HFF-Myc (cell line): Measurements from ENCODE around the gene CREB3L2.

ENCODE experiments used
- DNase-seq: peaks from one replicate; pipeline ENCODE4 v3.0.0-alpha.2; 2011; ENCODE audit warnings: low read depth; ENCODE audit errors: extremely low read depth
- H3K4me3 ChIP-seq: replicated peaks from 2 replicates; pipeline ENCODE4 v1.5.1; 2011; ENCODE audit warnings: low read depth, mild to moderate bottlenecking, control low read depth, low read length
- TF ChIP-seq, protein P1 (sequence below): IDR thresholded peaks from 2 replicates; pipeline ENCODE4 v1.5.1; 2012; ENCODE audit warnings: mild to moderate bottlenecking, low read depth, low read length, control low read depth; ENCODE audit errors: missing control alignments

CREB3L2 gene

DNA sequence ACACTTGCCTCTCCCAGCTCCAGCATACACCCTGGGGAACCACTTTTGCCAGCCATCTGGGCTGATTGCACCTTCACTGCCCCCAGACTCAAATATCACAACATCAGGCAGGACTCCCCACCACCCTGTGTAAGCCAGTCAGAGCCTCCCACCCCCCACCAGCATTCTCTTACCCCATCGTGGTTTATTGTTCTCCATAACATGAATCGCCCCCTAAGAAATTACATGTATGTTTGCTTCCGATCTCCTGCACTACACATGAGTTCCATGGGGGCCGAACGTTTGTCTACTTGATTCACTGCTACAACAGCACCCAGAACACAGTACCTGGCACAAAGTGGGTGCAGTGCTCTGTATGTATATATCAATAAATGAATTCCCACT is 39.4 kb downstream of the CREB3L2 start:
- TF ChIP-seq, protein P1, sequence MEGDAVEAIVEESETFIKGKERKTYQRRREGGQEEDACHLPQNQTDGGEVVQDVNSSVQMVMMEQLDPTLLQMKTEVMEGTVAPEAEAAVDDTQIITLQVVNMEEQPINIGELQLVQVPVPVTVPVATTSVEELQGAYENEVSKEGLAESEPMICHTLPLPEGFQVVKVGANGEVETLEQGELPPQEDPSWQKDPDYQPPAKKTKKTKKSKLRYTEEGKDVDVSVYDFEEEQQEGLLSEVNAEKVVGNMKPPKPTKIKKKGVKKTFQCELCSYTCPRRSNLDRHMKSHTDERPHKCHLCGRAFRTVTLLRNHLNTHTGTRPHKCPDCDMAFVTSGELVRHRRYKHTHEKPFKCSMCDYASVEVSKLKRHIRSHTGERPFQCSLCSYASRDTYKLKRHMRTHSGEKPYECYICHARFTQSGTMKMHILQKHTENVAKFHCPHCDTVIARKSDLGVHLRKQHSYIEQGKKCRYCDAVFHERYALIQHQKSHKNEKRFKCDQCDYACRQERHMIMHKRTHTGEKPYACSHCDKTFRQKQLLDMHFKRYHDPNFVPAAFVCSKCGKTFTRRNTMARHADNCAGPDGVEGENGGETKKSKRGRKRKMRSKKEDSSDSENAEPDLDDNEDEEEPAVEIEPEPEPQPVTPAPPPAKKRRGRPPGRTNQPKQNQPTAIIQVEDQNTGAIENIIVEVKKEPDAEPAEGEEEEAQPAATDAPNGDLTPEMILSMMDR: no peak
- no peak for DNase-seq
- H3K4me3 ChIP-seq: no peak overlapping the region

DNA sequence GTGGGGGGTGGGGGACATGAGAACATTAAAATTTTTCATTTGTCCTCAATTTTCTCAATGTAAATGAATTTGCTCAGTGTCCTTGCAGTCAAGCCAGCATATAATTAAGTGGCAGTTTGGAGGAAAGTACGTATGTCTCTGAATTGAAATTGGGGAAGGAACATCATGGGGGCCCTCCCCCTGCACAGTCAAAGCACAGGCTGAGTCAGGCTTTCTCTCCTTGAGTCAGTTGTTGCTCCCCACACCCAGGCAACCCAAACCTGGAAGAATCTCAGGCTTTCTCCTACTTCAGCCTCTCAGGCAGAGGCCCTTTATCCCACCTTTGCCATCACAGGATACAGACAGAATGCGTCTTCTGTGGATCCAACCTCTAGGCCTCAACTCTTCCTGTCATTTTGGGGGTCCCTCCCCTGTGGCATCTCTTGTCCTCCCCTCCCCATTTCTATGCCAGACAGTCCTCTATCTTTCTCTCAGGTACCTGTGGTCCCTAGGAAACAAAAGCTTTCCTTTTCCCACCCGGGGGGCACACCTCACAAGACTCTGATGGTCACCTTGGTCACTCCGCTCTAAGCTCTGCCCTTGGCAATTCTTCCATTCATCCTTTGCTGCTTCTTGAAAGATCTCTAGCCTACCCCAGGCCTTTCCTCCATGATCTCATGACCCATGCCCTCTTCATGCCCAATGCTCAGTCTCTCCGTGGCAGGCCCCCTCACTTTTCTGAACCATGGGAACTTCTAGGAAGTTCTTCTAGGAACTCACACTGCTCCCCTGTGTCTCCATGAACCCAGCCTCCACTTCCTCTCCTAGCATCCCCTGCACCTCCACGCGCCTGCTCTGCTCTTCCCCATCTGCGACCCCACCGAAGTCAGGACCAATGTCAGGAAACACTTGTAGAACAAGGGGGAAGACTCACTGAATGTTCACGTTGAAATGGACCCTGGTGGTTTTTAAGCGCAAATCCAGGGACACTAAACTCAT is 40.4 kb downstream of the CREB3L2 start:
- H3K4me3 ChIP-seq: no peak overlapping the region
- TF ChIP-seq, protein P1: no peak
- no peak for DNase-seq

DNA sequence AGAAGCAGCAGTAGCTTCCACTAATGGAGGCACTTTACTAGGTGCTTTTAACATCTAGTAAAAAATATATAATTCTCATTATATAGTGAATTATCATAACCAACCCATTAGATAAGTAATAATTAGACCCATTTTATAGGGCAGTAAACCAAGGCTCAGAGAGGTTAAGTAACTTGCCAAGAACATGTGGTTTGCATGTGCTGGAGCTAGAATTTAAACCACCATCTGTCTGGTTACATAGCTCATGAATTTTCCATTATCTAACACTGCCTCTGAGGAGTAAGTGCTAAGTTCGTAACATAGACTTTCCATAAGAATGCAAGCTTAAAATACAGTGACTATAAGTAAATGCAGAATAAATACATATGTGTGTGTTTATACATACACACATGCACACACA is 41.9 kb downstream of the CREB3L2 start:
- H3K4me3 ChIP-seq: no peak overlapping the region
- TF ChIP-seq, protein P1: no peak
- no peak for DNase-seq

DNA sequence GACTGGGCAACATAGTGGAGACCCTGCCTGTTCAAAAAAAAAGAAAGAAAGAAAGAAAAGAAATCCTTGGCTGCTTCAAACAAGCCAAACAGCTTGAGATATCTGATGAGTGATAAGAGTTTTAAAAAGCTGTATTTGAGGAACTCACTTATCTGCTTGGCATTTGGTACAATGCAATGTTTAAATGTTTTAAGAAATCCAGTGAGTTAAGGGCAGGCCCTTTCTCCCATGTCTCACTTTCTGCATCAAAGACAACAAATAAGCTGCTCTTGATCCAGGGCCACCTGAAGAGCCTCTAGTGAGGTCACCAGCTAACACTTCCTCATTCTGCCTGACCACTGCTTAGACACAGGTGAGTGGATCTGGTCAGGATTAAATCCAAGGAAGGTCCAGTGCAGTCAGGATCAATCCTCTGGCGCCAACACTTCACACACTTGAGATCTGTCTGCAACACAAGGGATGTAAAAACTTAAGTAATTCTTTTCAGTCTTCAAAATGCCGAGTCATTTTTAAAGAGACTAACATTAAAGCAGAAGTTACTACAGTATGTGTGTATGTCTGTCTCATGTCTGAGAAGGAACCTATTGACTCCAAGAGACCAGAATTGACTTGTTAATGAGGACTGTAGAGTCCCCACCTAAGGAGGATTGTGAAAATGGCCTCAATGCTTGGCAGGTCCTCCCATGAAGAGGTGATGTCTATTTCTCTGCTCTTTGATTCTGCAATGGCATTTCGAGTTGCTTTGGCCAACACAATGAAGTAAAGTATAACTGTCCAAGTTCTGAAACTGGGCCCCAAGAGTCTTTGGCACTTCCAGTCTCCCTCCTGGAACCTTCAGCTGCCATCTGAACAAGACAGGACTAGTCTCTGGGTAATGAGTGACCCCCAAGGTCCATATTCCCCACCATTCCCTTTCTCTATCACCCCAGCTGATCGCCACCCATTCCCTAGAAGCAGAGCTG is 43.1 kb downstream of the CREB3L2 start:
- TF ChIP-seq, protein P1: no peak
- DNase-seq: no peak

DNA sequence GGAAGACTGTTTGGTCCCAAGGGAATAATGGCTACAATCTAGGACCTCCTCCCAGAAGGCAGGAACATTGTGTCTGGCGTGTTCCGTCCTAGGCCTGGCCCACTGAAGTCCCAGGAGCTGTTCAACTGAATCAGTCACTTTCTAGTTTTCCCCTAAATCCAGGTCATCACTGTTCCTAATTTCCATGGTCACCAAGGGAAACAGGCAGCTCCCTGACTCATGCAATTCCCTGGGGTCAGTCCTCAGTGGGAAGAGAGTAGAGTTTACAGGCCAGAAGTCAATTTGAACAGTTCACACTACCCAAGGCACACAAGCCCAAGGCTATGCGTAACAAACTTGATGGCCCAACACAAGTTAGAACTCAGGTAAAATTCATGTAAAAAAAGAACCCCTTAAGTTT is 44.0 kb downstream of the CREB3L2 start:
- TF ChIP-seq, protein P1: no peak
- no peak overlapping the region for H3K4me3 ChIP-seq
- DNase-seq: no peak

More for the DNA sequence above, 43.1 kb downstream of the CREB3L2 start:
- H3K4me3 ChIP-seq: no peak overlapping the region

DNA sequence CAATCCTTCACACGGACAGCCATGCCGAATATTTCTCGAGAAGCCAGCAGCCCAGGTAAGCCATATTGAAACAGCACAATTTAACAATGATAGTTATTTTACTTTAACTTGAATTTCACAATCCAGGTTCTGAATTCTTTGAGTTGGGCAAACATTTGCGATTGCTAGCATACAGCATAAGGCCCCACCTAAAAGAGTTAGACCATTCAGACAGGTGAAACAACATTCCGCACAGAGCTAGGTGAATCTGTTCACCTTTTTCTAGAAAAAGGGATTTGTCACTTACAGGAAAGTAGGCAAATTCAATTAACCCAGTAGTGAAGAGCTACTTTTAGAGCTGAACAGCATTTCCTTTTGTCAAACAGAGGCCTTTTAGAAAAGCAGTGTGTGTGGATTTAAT is 45.3 kb downstream of the CREB3L2 start:
- DNase-seq: no peak
- no peak overlapping the region for H3K4me3 ChIP-seq
- TF ChIP-seq, protein P1: no peak
